ENCODE data around the gene PIP5KL1. TPM values are rescaled to one million over a fixed set of nuclear protein-coding genes. Genes with fewer than 3 reads are reported as not detected.
A peak's percentile ranks its signal among the peaks of the same experiment; 100 is the strongest.

The PIP5KL1 gene
- total and polyA plus RNA-seq, 2 donors (not counting 3 experiments of a cell fraction or from before 2014, with no cell fraction given): 1.5 to 2.9 TPM

- Histone ChIP-seq H3K36me3 (ENCODE audit: control insufficient read depth in 2 of 2, extremely low read depth in 1 of 2, insufficient read depth in 2 of 2, low read length in 2 of 2) (peaks cover 0 to 13% of the 10 kb centered on the region in 2 experiments), H3K9ac (replicated peaks; ENCODE audit: extremely low read depth, insufficient read depth, low read length) (peak within 1 kb of the TSS; percentile 81), H3K9me1 (replicated peaks; ENCODE audit: control insufficient read depth, extremely low read depth, insufficient read depth, low read length) (no peaks in the 10 kb centered on the region), H3K4me1 (ENCODE audit: control insufficient read depth, extremely low read depth, insufficient read depth, low read length) (peaks cover 39% of the 10 kb centered on the region), H3K4me2 (ENCODE audit: insufficient read depth, low read length) (peak within 1 kb of the TSS; percentile 68), H3K27ac (ENCODE audit: insufficient read depth, low read depth, low read length) (peak within 1 kb of the TSS; percentile 55), H4K20me1 (replicated peaks; ENCODE audit: control insufficient read depth, extremely low read depth, insufficient read depth, low read length) (no peaks in the 10 kb centered on the region), H2AFZ (ENCODE audit: low read depth, low read length) (peak within 1 kb of the TSS; percentile 81), H3K27me3 (ENCODE audit: control insufficient read depth in 2 of 2, insufficient read depth in 2 of 2, low read length in 2 of 2) (no peaks in the 10 kb centered on the region), H3K9me3 (replicated peaks; ENCODE audit: control insufficient read depth, insufficient read depth, low read length) (no peaks in the 10 kb centered on the region), H3K4me3 (replicated peaks in 1 of 3; ENCODE audit: insufficient read depth in 1 of 3, low read depth in 1 of 3, low read length in 3 of 3) (peak within 1 kb of the TSS; percentile 59 to 77 (median 71)), H3K79me2 (ENCODE audit: control insufficient read depth, insufficient read depth, low read length) (peaks cover 12% of the 10 kb centered on the region)
- peak; percentile 90 for FAIRE-seq
- POLR2A ChIA-PET: interaction anchor here (0.5 to 1.0 kb wide), 7 partner anchors 10 to 467 kb away, joined by 3 to 4 read pairs (median 3); partner anchors contain the start of genes PIP5KL1 and TOR2A
- DNase-seq (ENCODE audit: low read depth, low spot score): peak; percentile 89
- TF ChIP-seq POLR2A (IDR thresholded peaks at IDR 0.05; ENCODE audit: low read depth, low read length): peak; percentile 82
- TF ChIP-seq EZH2 (IDR thresholded peaks at IDR 0.05; ENCODE audit: borderline replicate concordance, low read depth, low read length, severe bottlenecking): no peak
- no peak for TF ChIP-seq MYC (IDR thresholded peaks at IDR 0.05; ENCODE audit: low read depth, low read length)
- no peak for TF ChIP-seq GATA2 (IDR thresholded peaks at IDR 0.05; ENCODE audit: insufficient read depth, insufficient read length, low read depth, low read length)
- no peak for TF ChIP-seq CTCF (IDR thresholded peaks at IDR 0.05; ENCODE audit: extremely low read depth in 1 of 2, insufficient read depth in 1 of 2, low read depth in 1 of 2, low read length in 2 of 2)
- no peak for TF ChIP-seq POLR2AphosphoS5 (IDR thresholded peaks at IDR 0.05; ENCODE audit: insufficient read depth, low read depth, low read length)
- CTCF ChIA-PET: interaction anchor here (0.6 to 2.3 kb wide), 6 partner anchors 12 to 182 kb away, joined by 3 to 10 read pairs (median 4); partner anchors contain the start of genes ST6GALNAC6 and TOR2A
- BruUV-seq (replicated peaks): no TSS peak
- dilution Hi-C loops (cut with MboI; ENCODE audit: extremely low pct_ligation_motif_present, low sequenced_read_pairs): no loop called here
- intact Hi-C loops (cut with micrococcal nuclease): loop anchor here (1.0 to 10.0 kb wide), 4 partner anchors 11 to 415 kb away; partner anchors contain the start of gene ST6GALNAC6
These were observed 13.6 kb downstream of the PIP5KL1 start, which contains the start of gene ST6GALNAC4 for GRCh38 chr9:127916720-127917581. TSS of gene ST6GALNAC4 (minus strand) at chr9:127917041. CDS start at chr9:127916419, 622 bp downstream.

Data from endothelial cell of umbilical vein (primary cell).